Fibroblast of villous mesenchyme (primary cell): ENCODE data around the gene CARHSP1. TPM values are rescaled to one million over a fixed set of nuclear protein-coding genes. Genes with fewer than 3 reads are reported as not detected.
"Not testable (repeated sequence)": the region's sequence is repeated elsewhere in the genome, so short reads cannot be mapped to it uniquely, and the experiment has no call there.

ENCODE experiments used
- DNase-seq: peaks from one replicate; pipeline ENCODE4 v3.0.0-alpha.2; 2010; ENCODE audit warnings: low read depth
- H3K4me3 ChIP-seq: 2 replicates; pipeline ENCODE4 v1.5.1; 2011; ENCODE audit warnings: low read depth, mild to moderate bottlenecking, low read length
- total RNA-seq: library from RNA; depleted of rRNA; stranded (reverse); fragments of >200 nt; gene quantifications from 2 replicates; pipeline ENCODE4 v1.2.3, GENCODE V29; 2012
- TF ChIP-seq, protein P1 (sequence below): IDR thresholded peaks from 2 replicates; pipeline ENCODE4 v1.5.1; 2012; ENCODE audit warnings: low read depth, mild to moderate bottlenecking, low read length; ENCODE audit not compliant: insufficient read depth

Gene CARHSP1
- total RNA-seq, 1 donor = 165 TPM

DNA sequence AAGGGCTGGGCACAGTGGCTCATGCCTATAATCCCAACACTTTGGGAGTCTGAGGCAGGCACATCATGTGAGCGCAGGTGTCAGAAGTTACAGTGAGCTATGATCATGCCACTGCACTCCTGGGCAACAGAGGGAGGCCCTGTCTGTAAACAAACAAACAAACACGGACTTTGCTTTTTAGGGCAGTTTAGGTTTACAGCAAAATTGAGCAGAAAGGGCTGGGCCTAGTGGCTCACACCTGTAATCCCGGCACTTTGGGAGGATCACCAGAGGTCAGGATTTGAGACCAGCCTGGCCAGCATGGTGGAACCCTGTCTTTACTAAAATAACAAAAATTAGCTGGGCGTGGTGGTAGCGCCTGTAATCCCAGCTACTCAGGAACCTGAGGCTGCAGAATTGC is 3.3 kb upstream of the CARHSP1 start:
- no peak for DNase-seq
- TF ChIP-seq, protein P1, sequence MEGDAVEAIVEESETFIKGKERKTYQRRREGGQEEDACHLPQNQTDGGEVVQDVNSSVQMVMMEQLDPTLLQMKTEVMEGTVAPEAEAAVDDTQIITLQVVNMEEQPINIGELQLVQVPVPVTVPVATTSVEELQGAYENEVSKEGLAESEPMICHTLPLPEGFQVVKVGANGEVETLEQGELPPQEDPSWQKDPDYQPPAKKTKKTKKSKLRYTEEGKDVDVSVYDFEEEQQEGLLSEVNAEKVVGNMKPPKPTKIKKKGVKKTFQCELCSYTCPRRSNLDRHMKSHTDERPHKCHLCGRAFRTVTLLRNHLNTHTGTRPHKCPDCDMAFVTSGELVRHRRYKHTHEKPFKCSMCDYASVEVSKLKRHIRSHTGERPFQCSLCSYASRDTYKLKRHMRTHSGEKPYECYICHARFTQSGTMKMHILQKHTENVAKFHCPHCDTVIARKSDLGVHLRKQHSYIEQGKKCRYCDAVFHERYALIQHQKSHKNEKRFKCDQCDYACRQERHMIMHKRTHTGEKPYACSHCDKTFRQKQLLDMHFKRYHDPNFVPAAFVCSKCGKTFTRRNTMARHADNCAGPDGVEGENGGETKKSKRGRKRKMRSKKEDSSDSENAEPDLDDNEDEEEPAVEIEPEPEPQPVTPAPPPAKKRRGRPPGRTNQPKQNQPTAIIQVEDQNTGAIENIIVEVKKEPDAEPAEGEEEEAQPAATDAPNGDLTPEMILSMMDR = no peak
- H3K4me3 ChIP-seq = no peak overlapping the region

DNA sequence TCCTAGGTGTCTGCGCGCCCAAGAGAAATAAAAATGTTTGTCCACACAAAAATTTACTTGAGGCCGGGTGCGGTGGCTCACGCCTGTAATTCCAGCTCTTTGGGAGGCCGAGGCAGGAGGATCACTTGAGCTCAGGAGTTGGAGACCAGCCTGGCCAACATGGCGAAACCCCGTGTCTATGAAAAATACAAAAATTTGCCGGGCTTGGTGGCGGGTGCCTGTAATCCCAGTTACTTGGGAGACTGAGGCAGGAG is 1.1 kb upstream of the CARHSP1 start:
- not testable (repeated sequence) for DNase-seq, H3K4me3 ChIP-seq

DNA sequence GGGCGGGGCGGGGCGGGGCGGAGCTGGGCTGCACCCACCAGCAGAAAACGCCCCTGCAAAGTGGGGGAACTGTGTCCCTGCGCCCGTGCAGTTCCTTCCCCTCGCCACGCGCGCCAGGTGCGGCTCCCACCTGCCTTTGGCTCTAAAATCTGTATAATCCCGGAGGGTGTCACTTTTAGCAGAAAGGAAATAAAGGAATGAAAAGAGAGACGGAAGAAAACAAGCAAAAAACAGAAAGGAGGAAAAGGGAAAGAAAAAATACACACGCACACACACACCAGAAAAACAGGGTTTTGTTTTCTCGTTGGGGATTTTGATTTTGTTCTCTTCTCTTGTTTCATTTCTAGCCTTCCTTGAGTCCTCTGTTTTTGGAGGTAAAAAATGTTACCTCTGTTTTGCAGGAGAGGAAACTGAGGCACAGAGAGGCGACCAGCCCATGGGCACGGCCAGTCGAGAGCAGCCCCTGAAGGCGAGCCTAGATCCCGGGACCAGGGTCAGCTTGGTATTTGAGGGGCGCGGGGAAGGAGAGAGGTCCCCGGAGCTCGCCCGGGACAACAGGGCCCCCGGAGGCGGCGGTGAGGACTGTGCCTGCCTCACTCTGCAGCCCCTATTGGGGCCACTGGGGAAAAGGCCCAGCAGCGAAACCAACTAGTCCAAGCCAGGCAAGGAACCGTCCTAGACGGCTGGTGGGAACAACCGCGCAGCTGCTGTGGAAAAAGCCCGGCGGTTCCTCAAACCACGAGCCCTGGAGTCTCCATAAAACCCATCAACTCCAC is 594 bp upstream of the CARHSP1 start:
- DNase-seq = no peak
- TF ChIP-seq, protein P1 = no peak

DNA sequence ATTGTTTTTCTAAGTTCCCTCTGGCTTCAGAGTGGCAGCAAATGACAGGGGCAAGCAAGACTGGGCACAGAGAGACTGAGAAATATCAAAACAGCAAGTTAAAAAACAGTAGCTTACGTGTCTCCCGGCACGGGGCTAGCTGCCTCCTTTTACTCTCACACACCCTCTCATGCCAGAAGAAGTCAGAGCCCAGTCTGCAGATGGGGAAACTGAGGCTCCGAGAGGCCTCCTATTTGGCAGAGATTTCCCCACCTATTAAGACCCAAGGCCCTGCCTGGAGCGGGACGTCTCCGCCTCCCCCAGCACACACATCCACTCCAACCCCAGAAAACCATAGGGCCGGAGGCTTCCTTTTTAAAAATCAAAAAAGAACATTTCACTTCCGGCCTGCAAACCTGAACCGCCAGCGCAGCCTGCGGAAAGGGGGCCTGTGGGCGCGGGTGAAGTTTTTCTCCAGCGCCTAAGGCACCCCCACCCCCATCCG is 832 bp downstream of the CARHSP1 start:
- H3K4me3 ChIP-seq = peak overlapping the region; percentile 89
- no peak for DNase-seq
- TF ChIP-seq, protein P1 = no peak

More for the DNA sequence above, 594 bp upstream of the CARHSP1 start:
- H3K4me3 ChIP-seq = peak overlapping the region; percentile 61

DNA sequence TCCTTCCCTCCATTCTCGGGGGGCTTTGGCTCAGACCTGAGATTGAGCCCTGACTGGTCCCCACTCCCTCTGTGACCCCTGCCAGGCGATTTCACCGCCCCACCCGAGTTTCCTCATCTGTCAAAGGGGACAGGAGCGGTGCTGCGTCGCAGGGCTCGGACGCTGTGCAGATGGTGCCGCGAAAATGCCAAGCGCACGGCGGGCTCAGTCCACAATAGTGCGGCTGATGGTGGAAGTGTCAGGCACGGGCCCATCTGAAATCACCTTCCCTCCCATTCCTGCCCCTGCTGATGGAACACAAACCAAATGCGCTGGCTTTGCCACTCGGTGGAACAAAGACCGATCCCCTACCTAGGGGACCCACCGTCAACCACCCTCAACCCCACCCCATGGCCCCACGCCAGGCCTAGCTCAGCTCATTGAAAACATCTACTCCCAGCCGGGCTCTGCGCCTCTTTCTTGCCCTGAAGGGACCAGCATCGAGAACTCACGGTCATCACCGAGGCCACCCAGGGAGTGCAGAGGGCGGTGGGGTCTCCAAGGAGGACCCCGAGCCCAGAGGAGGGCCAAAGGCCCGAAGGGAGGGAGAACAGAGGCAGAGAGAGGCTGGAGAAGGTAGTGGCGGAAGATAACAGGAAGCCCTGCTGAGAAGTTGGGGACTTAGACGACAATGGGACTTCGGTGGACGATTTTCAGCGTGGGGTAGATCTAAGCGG is 1.4 kb downstream of the CARHSP1 start:
- H3K4me3 ChIP-seq = peak overlapping the region; percentile 89
- TF ChIP-seq, protein P1 = no peak
- no peak for DNase-seq

DNA sequence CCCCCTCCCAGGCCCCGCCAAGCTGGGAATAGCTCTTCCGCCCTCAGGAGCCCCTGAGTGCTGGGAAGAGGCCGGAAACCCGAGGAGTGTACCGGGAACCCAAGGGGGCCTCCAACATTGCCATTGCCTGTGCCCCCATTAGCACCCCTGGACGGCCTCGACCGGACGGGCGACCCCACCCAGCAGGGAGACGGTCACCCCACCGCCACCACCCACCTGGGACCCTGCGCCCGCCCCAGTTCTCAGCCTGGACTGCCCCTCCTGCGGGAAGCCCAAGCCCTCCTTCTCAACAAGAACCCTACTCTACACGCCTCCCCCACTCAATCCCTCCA is 2.0 kb downstream of the CARHSP1 start:
- peak overlapping the region; percentile 89 for H3K4me3 ChIP-seq
- no peak for DNase-seq
- TF ChIP-seq, protein P1 = no peak

DNA sequence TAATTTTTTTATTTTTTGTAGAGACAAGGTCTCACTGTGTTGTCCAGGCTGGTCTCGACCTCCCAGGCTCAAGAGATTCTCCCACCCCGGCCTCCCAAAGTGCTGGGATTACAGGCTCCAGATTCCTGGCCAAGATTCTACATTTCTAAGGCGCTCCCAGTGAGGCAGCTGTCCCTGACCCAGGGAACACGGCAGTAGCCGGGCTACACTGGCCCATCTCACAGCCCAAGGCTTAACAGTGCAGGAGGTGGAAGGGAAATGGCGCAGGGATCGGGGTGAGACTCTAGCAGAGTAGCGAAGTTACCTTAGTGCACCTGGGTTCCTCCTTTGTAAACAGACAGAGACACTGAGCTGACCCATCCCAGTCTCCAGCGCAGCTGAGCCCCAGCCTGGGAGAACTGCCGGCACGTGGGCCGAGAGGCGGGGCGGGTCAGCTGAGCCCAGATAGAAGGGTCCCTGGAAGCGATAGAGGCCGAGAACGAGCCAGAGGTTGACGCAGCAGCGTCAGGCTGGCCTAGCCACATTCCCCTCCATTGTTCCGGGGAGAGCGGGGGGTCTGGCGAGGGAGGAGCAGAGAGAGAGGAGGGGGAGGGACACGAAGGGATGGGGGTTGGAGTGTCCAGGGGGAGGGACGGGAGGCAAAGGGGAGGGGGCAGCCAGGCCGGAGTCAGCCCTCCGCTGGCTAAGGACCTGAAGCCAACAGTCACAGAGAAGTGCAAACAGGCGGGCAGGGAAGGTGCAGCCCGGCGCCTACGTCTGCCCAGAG is 2.5 kb downstream of the CARHSP1 start:
- TF ChIP-seq, protein P1 = no peak
- DNase-seq = peak; percentile 49
- H3K4me3 ChIP-seq = peak overlapping the region; percentile 89
